Keratinocyte (primary cell): Measurements from ENCODE around the gene JMJD1C. TPM values are rescaled to one million over a fixed set of nuclear protein-coding genes. Genes with fewer than 3 reads are reported as not detected.

ENCODE experiments used
- DNase-seq: peaks from one replicate; pipeline ENCODE4 v3.0.0-alpha.2; 2011; ENCODE audit warnings: low read depth, missing footprints, low spot score
- FAIRE-seq: peaks from 2 replicates; lab custom pipeline; 2011; peaks lifted over from hg19 to GRCh38; lab: Jason Lieb, UNC
- H2AFZ ChIP-seq: 2 replicates; pipeline ENCODE4 v1.6.0; 2012; ENCODE audit warnings: low read length, control low read depth, inconsistent platforms; ENCODE audit not compliant: control insufficient read depth
- H3K27ac ChIP-seq: 2 replicates; pipeline ENCODE4 v1.5.1; 2011; ENCODE audit warnings: low read length; ENCODE audit not compliant: control insufficient read depth, insufficient read depth
- H3K27me3 ChIP-seq: 3 replicates; pipeline ENCODE4 v1.6.0; 2011; ENCODE audit warnings: low read length; ENCODE audit not compliant: control insufficient read depth, insufficient read depth; ENCODE audit errors: extremely low read depth
- H3K36me3 ChIP-seq, 2 experiments: 2 replicates in 1 of 2; 3 replicates in 1 of 2; pipeline ENCODE4 v1.5.1; 2011; ENCODE audit warnings: low read length in 2 of 2, mild to moderate bottlenecking in 1 of 2; ENCODE audit not compliant: control insufficient read depth in 2 of 2, insufficient read depth in 2 of 2; ENCODE audit errors: extremely low read depth in 1 of 2
- H3K4me1 ChIP-seq: 3 replicates; pipeline ENCODE4 v1.5.1; 2011; ENCODE audit warnings: low read length; ENCODE audit not compliant: control insufficient read depth, insufficient read depth; ENCODE audit errors: extremely low read depth
- H3K4me2 ChIP-seq: 3 replicates; pipeline ENCODE4 v1.6.0; 2011; ENCODE audit warnings: low read depth, low read length; ENCODE audit not compliant: control insufficient read depth, insufficient read depth; ENCODE audit errors: extremely low read depth
- H3K4me3 ChIP-seq, 3 experiments: fragments of 200-600 bp in 1 of 3; sonication (generic) in 1 of 3; 2 replicates in 2 of 3; 3 replicates in 1 of 3; pipeline ENCODE4 v1.5.1; 2011 to 2016; ENCODE audit warnings: low read length in 3 of 3, mild to moderate bottlenecking in 3 of 3, control low read depth in 2 of 3, inconsistent platforms in 1 of 3, low read depth in 1 of 3, mixed read lengths in 1 of 3, mixed run types in 1 of 3, moderate library complexity in 1 of 3; ENCODE audit not compliant: control insufficient read depth in 2 of 3, insufficient read depth in 2 of 3; ENCODE audit errors: extremely low read depth in 1 of 3
- H3K79me2 ChIP-seq: 2 replicates; pipeline ENCODE4 v1.6.0; 2012; ENCODE audit warnings: low read length; ENCODE audit not compliant: control insufficient read depth, insufficient read depth
- H3K9ac ChIP-seq: 3 replicates; pipeline ENCODE4 v1.6.0; 2011; ENCODE audit warnings: low read length; ENCODE audit not compliant: control insufficient read depth, insufficient read depth; ENCODE audit errors: extremely low read depth
- H3K9me1 ChIP-seq: 3 replicates; pipeline ENCODE4 v1.6.0; 2011; ENCODE audit warnings: low read length; ENCODE audit not compliant: control insufficient read depth, insufficient read depth; ENCODE audit errors: extremely low read depth
- H3K9me3 ChIP-seq: 2 replicates; pipeline ENCODE4 v1.5.1; 2012; ENCODE audit warnings: low read depth, low read length; ENCODE audit not compliant: control insufficient read depth
- H4K20me1 ChIP-seq: 3 replicates; pipeline ENCODE4 v1.6.0; 2011; ENCODE audit warnings: low read length; ENCODE audit not compliant: control insufficient read depth, insufficient read depth; ENCODE audit errors: extremely low read depth
- CTCF ChIP-seq, 3 experiments: IDR thresholded peaks in 1 of 3; conservative IDR thresholded peaks in 1 of 3; optimal IDR thresholded peaks in 1 of 3; 2 replicates in 2 of 3; 3 replicates in 1 of 3; pipeline versions ENCODE3 to v1.5.1; 2011; ENCODE audit warnings: low read length in 3 of 3, mild to moderate bottlenecking in 3 of 3, moderate library complexity in 2 of 3, control low read depth in 1 of 3, inconsistent platforms in 1 of 3; ENCODE audit not compliant: insufficient read depth in 2 of 3; ENCODE audit errors: extremely low read depth in 1 of 3
- EZH2 ChIP-seq: IDR thresholded peaks from one replicate; pipeline ENCODE4 v1.6.1; 2012; ENCODE audit warnings: inconsistent platforms, mild to moderate bottlenecking, low read length, moderate library complexity
- dilution Hi-C: fragments of 300-500 bp; cut with MboI; formaldehyde crosslinking; loops from one replicate; pipeline ENCODE4 v1.7.0; 2020; ENCODE audit warnings: low sequenced_read_pairs; ENCODE audit not compliant: extremely low pct_ligation_motif_present
- polyA plus RNA-seq, 5 experiments: library from polyadenylated mRNA; depleted of rRNA in 3 of 5; stranded (reverse) in 3 of 5; stranded (forward) in 1 of 5; unstranded in 1 of 5; fragments of >200 nt; gene quantifications; 1 replicate in 1 of 5; 2 replicates in 3 of 5; 3 replicates in 1 of 5; pipeline versions ENCODE4 v1.2.1 to v1.2.3, GENCODE V29; 2011 to 2012; ENCODE audit warnings: missing spikeins in 2 of 5, low read depth in 1 of 5, low replicate concordance in 1 of 5

The JMJD1C gene
- polyA plus RNA-seq, 1 donor (not counting 4 experiments of a cell fraction or from before 2014, with no cell fraction given) = 38.2 TPM

GRCh38 chr10:63373176-63373575 is 92.6 kb downstream of the JMJD1C start:
- Histone ChIP-seq H3K27ac (no peak overlapping the region), H3K4me1 (peaks cover 8% of the 10 kb centered on the region), H3K36me3 (peaks cover 0 to 2% of the 10 kb centered on the region in 2 experiments), H3K9me3 (no peaks in the 10 kb centered on the region), H3K4me2 (no peak overlapping the region), H3K9me1 (no peaks in the 10 kb centered on the region), H4K20me1 (no peaks in the 10 kb centered on the region), H3K9ac (no peak overlapping the region), H3K4me3 (no peak overlapping the region), H3K79me2 (peaks cover 28% of the 10 kb centered on the region), H2AFZ (no peak overlapping the region), H3K27me3 (no peaks in the 10 kb centered on the region)
- dilution Hi-C loops = no loop called here
- TF ChIP-seq EZH2 (no peak), CTCF (optimal IDR thresholded peaks at IDR 0.05 in 1 of 3, IDR thresholded peaks at IDR 0.05 in 1 of 3, conservative IDR thresholded peaks at IDR 0.05 in 1 of 3; ENCODE audit: extremely low read depth in 1 of 3, insufficient read depth in 2 of 3, low read length in 3 of 3) (no peak)
- FAIRE-seq (no peak), DNase-seq (no peak)

- H3K36me3 ChIP-seq = no peaks in the 10 kb centered on the region
- FAIRE-seq = no peak
- H4K20me1 ChIP-seq = no peaks in the 10 kb centered on the region
- H3K4me3 ChIP-seq = no peak overlapping the region
- dilution Hi-C loops = no loop called here
- peaks cover 16% of the 10 kb centered on the region for H3K79me2 ChIP-seq
- no peaks in the 10 kb centered on the region for H3K9me3 ChIP-seq
- H3K4me2 ChIP-seq = no peak overlapping the region
- H3K9ac ChIP-seq = no peak overlapping the region
- no peaks in the 10 kb centered on the region for H3K9me1 ChIP-seq
- H3K27ac ChIP-seq = no peak overlapping the region
- TF ChIP-seq EZH2 (no peak), CTCF (optimal IDR thresholded peaks at IDR 0.05 in 1 of 3, IDR thresholded peaks at IDR 0.05 in 1 of 3, conservative IDR thresholded peaks at IDR 0.05 in 1 of 3; ENCODE audit: extremely low read depth in 1 of 3, insufficient read depth in 2 of 3, low read length in 3 of 3) (no peak)
- H3K4me1 ChIP-seq = no peaks in the 10 kb centered on the region
- no peaks in the 10 kb centered on the region for H3K27me3 ChIP-seq
- H2AFZ ChIP-seq = no peak overlapping the region
- DNase-seq = no peak
Observed at GRCh38 chr10:63369711-63370110, 96.1 kb downstream of the JMJD1C start.
